D341Med (cell line): ENCODE data around the gene NAXD.
"Not testable (repeated sequence)": the region's sequence is repeated elsewhere in the genome, so short reads cannot be mapped to it uniquely, and the experiment has no call there.

Experiments used
- DNase-seq: peaks from one replicate; pipeline ENCODE4 v3.0.0; 2012; ENCODE audit warnings: low spot score

Gene NAXD

GRCh38 chr13:110615322-110616102, at the start of gene NAXD:
TSS of gene NAXD (plus strand) at chr13:110615545. CDS start at chr13:110615602, 57 bp downstream.
- DNase-seq, result peak; percentile 96

DNA sequence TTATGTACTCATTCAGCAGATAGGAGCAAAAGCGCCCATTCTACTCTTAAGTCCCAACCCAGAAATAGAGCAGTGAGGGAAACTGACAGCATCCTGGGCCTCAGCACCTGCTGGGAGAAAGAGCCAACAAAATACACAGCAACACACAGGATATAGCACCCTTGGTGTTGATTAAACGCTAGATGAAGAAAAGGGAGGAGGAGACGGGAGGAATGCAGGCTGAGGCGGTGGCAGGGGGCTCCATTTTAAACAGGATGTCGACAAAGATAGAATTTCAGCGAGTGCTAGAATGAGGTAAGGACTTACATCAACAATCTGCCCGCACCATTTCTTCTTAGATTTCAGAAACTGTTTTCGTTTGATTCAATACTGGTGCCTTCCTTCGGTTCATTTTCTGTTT, 49.2 kb upstream of the NAXD start:
- DNase-seq, result no peak

DNA sequence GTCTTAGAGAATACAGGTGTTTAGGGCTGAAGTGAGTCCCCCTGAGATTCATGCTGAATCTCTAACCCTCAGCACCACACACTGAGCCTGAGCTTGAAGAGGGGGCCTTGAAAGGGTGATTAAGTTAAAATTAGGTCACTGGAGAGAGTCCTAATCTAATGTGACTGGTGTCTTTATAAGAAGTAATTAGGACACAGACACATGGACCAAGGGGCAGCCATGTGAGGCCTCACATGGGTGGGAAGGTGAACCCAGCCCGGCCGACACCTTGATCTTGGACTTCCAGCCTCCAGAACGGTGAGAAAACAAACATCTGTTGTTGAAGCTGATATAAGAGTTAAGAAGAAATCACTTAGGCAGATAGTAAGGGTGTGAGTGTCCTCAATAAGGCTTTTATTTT, 46.7 kb upstream of the NAXD start:
- DNase-seq, result no peak

- not testable (repeated sequence) for DNase-seq
Observed at GRCh38 chr13:110569962-110570361, 45.4 kb upstream of the NAXD start.

DNA sequence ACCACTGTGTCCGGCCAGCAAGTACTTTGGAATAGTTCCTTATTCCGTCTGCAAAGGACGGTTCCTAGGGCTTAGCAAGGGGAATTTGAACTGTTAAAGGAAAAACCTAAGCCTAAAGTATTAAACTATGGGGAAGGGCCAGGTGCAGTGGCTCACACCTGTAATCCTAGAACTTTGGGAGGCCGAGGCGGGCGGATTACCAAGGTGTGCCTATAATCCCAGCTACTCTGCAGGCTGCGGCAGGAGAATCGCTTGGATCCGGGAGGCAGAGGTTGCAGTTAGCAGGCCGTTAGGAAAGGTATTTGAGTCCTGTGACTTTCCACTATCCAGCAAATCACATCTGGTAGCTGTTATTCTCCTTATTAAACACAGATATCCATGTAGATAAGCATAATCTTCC, 44.5 kb upstream of the NAXD start:
- no peak for DNase-seq

- no peak for DNase-seq
Observed at GRCh38 chr13:110571896-110572777, 43.2 kb upstream of the NAXD start.

- no peak for DNase-seq
Observed at GRCh38 chr13:110572778-110573118, 42.6 kb upstream of the NAXD start.

GRCh38 chr13:110574161-110574560, 41.2 kb upstream of the NAXD start:
- no peak for DNase-seq

GRCh38 chr13:110575322-110576069, 39.8 kb upstream of the NAXD start:
- DNase-seq, result no peak

- no peak for DNase-seq
Observed at GRCh38 chr13:110576070-110576394, 39.3 kb upstream of the NAXD start.

- no peak for DNase-seq
Observed at GRCh38 chr13:110576736-110577476, 38.4 kb upstream of the NAXD start.

DNA sequence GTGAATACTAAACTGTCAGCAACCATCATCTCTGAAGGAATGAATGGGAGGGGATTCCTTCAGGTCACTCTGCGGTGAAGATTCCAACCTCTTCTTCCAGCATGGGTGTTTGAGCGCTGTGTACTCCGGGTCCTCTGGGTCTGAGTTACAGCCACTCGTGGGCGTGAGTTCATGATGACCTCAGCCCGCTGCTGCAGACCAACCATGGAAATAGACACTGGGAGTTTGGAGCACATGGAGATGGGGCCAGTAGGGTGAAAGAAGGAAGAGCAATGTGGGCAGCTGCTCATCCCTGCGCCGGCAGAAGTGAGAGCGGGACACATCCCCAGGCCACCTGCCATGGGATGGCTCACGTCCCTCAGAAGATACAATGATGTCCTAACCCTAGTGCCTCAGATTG, 37.0 kb upstream of the NAXD start:
- DNase-seq, result no peak

- no peak for DNase-seq
Observed at GRCh38 chr13:110580800-110581199, 34.5 kb upstream of the NAXD start.

- DNase-seq, result no peak
Observed at GRCh38 chr13:110581506-110582185, 33.7 kb upstream of the NAXD start.

GRCh38 chr13:110582421-110582954, 32.9 kb upstream of the NAXD start:
- no peak for DNase-seq

GRCh38 chr13:110583178-110583865, 32.0 kb upstream of the NAXD start:
- no peak for DNase-seq

- no peak for DNase-seq
Observed at GRCh38 chr13:110589793-110590390, 25.5 kb upstream of the NAXD start.

GRCh38 chr13:110590577-110590976, 24.8 kb upstream of the NAXD start:
- DNase-seq, result no peak

GRCh38 chr13:110592665-110593064, 22.7 kb upstream of the NAXD start:
- no peak for DNase-seq
